Lung (tissue), 12 donors: ENCODE data around the gene KLF6. TPM values are rescaled to one million over a fixed set of nuclear protein-coding genes. Genes with fewer than 3 reads are reported as not detected.

ENCODE experiments used
- ATAC-seq: fragments of 200-7000 bp; cut with Tn5 transposase; one replicate; pipeline ENCODE4 v1.9.1; 2020; ENCODE audit warnings: moderate number of reproducible peaks; ENCODE audit not compliant: insufficient read depth, low FRiP score
- DNase-seq, 3 donors: peaks; one replicate each; pipeline ENCODE4 v3.0.0-alpha.2; 2013 to 2017
- H3K27ac ChIP-seq, 2 donors: one replicate each; pipeline ENCODE4 v1.5.1; 2013; ENCODE audit warnings: mild to moderate bottlenecking in 2 of 2, moderate library complexity in 2 of 2, control low read depth in 1 of 2, inconsistent platforms in 1 of 2, low read depth in 1 of 2, low read length in 1 of 2
- H3K27me3 ChIP-seq, 3 donors: one replicate each; pipeline ENCODE4 v1.5.1; 2013; ENCODE audit warnings: low read length in 2 of 3; ENCODE audit not compliant: control insufficient read depth in 3 of 3, insufficient read depth in 3 of 3
- H3K36me3 ChIP-seq, 4 donors: one replicate each; pipeline ENCODE4 v1.5.1; 2013; ENCODE audit warnings: low read length in 4 of 4, mild to moderate bottlenecking in 1 of 4, moderate library complexity in 1 of 4; ENCODE audit not compliant: control insufficient read depth in 4 of 4, insufficient read depth in 4 of 4
- H3K4me1 ChIP-seq, 5 donors: one replicate each; pipeline ENCODE4 v1.5.1; 2013; ENCODE audit warnings: low read length in 5 of 5, mild to moderate bottlenecking in 2 of 5, moderate library complexity in 1 of 5; ENCODE audit not compliant: control insufficient read depth in 5 of 5, insufficient read depth in 5 of 5
- H3K4me3 ChIP-seq: one replicate; pipeline ENCODE4 v1.5.1; 2013; ENCODE audit warnings: mild to moderate bottlenecking, control low read depth, moderate library complexity
- H3K9ac ChIP-seq, 2 donors: one replicate each; pipeline ENCODE4 v1.5.1; 2013; ENCODE audit warnings: low read length in 2 of 2, control low read depth in 1 of 2; ENCODE audit not compliant: insufficient read depth in 1 of 2
- H3K9me3 ChIP-seq, 4 donors: one replicate each; pipeline ENCODE4 v1.5.1; 2013; ENCODE audit warnings: low read length in 3 of 4, mild to moderate bottlenecking in 1 of 4, moderate library complexity in 1 of 4; ENCODE audit not compliant: control insufficient read depth in 4 of 4, insufficient read depth in 3 of 4
- CTCF ChIP-seq: IDR thresholded peaks from 2 replicates; pipeline ENCODE4 v1.5.1; 2012; ENCODE audit warnings: mild to moderate bottlenecking; ENCODE audit errors: control extremely low read depth, extremely low read depth
- WGBS, 2 donors: extraction: QIAGEN DNeasy Blood & Tissue Kit; methylation state at CpG; one replicate each; pipeline ENCODE4 v1.1.7; 2013; 5-methylcytosine and 5-hydroxymethylcytosine counted together
- polyA plus RNA-seq, 2 donors: library from polyadenylated mRNA; stranded (reverse); fragments of 200-250 nt; gene quantifications; one replicate each; pipeline ENCODE4 v1.2.1, GENCODE V29; 2013
- total RNA-seq, 2 donors: library from RNA; depleted of rRNA in 1 of 2; stranded (reverse); fragments of >200 nt in 1 of 2; gene quantifications; one replicate each; pipeline ENCODE4 v1.2.1, GENCODE V29; 2014 to 2021
- donor health status: control.
- donor health status: control.
- donor health status: Bipolar disorder and iron deficiency.
- donor health status: healthy.
- donor health status: DM: yes; HTN: yes; CAD: no.

KLF6 gene
- total and polyA plus RNA-seq, 4 donors: 45.6 to 264 (median 160) TPM

GRCh38 chr10:3776796-3777571 is 8.0 kb downstream of the KLF6 start:
- WGBS, 2 donors: 36 to 38% methylated on average over 13 of the region's 13 CpGs
- H3K36me3 ChIP-seq: peaks cover 32 to 53% (median 44%) of the 10 kb centered on the region in 4 donors
- peak overlapping the region; percentile 68 to 82 for H3K27ac ChIP-seq
- H3K4me1 ChIP-seq: peaks cover 16 to 49% (median 18%) of the 10 kb centered on the region in 5 donors
- H3K9me3 ChIP-seq: peaks cover 0 to 2% (median 0%) of the 10 kb centered on the region in 4 donors
- TF ChIP-seq CTCF: no peak
- no peaks in the 10 kb centered on the region for H3K27me3 ChIP-seq
- no peak overlapping the region for H3K4me3 ChIP-seq
- H3K9ac ChIP-seq: peak overlapping the region in 1 of 2 donors; percentile 7
- DNase-seq (peak; percentile 60 to 68 (median 66)), ATAC-seq (peak; percentile 31)

GRCh38 chr10:3775696-3776551 is 9.1 kb downstream of the KLF6 start:
- Histone ChIP-seq H3K9me3 (peaks cover 0 to 2% (median 0%) of the 10 kb centered on the region in 4 donors), H3K27me3 (no peaks in the 10 kb centered on the region), H3K27ac (peak overlapping the region; percentile 11 to 84), H3K9ac (peak overlapping the region in 1 of 2 donors; percentile 44), H3K4me3 (no peak overlapping the region), H3K36me3 (peaks cover 24 to 43% (median 34%) of the 10 kb centered on the region in 4 donors), H3K4me1 (peaks cover 14 to 38% (median 18%) of the 10 kb centered on the region in 5 donors)
- DNase-seq (peak in 2 of 3 donors; percentile 38 to 51), ATAC-seq (no peak)
- TF ChIP-seq CTCF: no peak
- WGBS, 2 donors: 44 to 53% methylated on average over 8 of the region's 8 CpGs

GRCh38 chr10:3774814-3775695 is 10.0 kb downstream of the KLF6 start:
- TF ChIP-seq CTCF: no peak
- ATAC-seq: no peak
- 72 to 85% methylated on average over 21 of the region's 21 CpGs for WGBS, 2 donors
- peak overlapping the region; percentile 26 to 83 for H3K27ac ChIP-seq
- H3K36me3 ChIP-seq: peaks cover 21 to 35% (median 27%) of the 10 kb centered on the region in 4 donors
- H3K9me3 ChIP-seq: no peaks in the 10 kb centered on the region
- H3K27me3 ChIP-seq: no peaks in the 10 kb centered on the region
- DNase-seq: no peak
- no peak overlapping the region for H3K9ac ChIP-seq
- no peak overlapping the region for H3K4me3 ChIP-seq
- peaks cover 10 to 30% (median 18%) of the 10 kb centered on the region in 5 donors for H3K4me1 ChIP-seq
